K562 (cell line): ENCODE results near the gene RNF41. TPM values are rescaled to one million over a fixed set of nuclear protein-coding genes. Genes with fewer than 3 reads are reported as not detected.

Source experiments
- BCLAF1 ChIP-seq, 2 experiments: fragments of 450-650 bp in 1 of 2; IDR thresholded peaks; 2 replicates each; pipeline ENCODE4 v1.6.1; 2011 to 2017; ENCODE audit warnings: low read depth in 2 of 2, antibody characterized with exemption in 1 of 2, borderline replicate concordance in 1 of 2, low read length in 1 of 2, mild to moderate bottlenecking in 1 of 2, mixed read lengths in 1 of 2; ENCODE audit not compliant: control insufficient read depth in 1 of 2
- E2F5 ChIP-seq: sonication (generic); formaldehyde crosslinking; IDR thresholded peaks from 2 replicates; pipeline ENCODE4 v1.8.0; 2022; ENCODE audit warnings: mild to moderate bottlenecking, missing genetic modification reagents
- EP300 ChIP-seq: IDR thresholded peaks from 2 replicates; pipeline ENCODE4 v1.6.1; 2012; ENCODE audit warnings: low read length, improper control_type of control experiment
- GATAD2B ChIP-seq: fragments of 450-650 bp; IDR thresholded peaks from 2 replicates; pipeline ENCODE4 v1.6.1; 2017; ENCODE audit warnings: mild to moderate bottlenecking, borderline replicate concordance
- IFI16 ChIP-seq: fragments of 250-450 bp; sonication (Bioruptor Pico); IDR thresholded peaks from 2 replicates; pipeline ENCODE4 v2.1.2; 2022; ENCODE audit warnings: mild to moderate bottlenecking, inconsistent platforms
- RAD51 ChIP-seq: fragments of 450-650 bp; IDR thresholded peaks from 2 replicates; pipeline ENCODE4 v1.7.1; 2016; ENCODE audit warnings: low read depth, mild to moderate bottlenecking, borderline replicate concordance
- TAF15 ChIP-seq: fragments of 200-400 bp; formaldehyde crosslinking; IDR thresholded peaks from 2 replicates; pipeline ENCODE4 v1.6.1; 2017; ENCODE audit warnings: mild to moderate bottlenecking, low read depth, low read length, moderate library complexity
- ZKSCAN1 ChIP-seq: fragments of 150-350 bp; IDR thresholded peaks from 2 replicates; pipeline ENCODE4 v1.6.1; 2016; ENCODE audit warnings: low read depth, low read length
- ZNF444 ChIP-seq: fragments of 250-450 bp; sonication (Bioruptor Pico); IDR thresholded peaks from 2 replicates; pipeline ENCODE4 v1.4.0; 2020; ENCODE audit warnings: mild to moderate bottlenecking, moderate library complexity
- polyA plus RNA-seq, 8 experiments: library from polyadenylated mRNA; depleted of rRNA in 4 of 8; stranded (reverse) in 5 of 8; unstranded in 3 of 8; fragments of >200 nt; fragmentation: Nextera tagmentation in 2 of 8; fragmentation: Illumina TruSeq in 1 of 8; extraction: Ambion mirVana in 2 of 8; extraction: Trizol in 1 of 8; gene quantifications; 2 replicates each; pipeline versions ENCODE4 v1.2.1 to v1.2.3, GENCODE V29; 2011 to 2014; ENCODE audit warnings: inconsistent platforms in 1 of 8, missing spikeins in 1 of 8
- total RNA-seq, 7 experiments: library from RNA; depleted of rRNA in 6 of 7; stranded (reverse); fragments of >200 nt in 6 of 7; fragmentation: Illumina TruSeq in 2 of 7; extraction: Trizol in 2 of 7; gene quantifications; 2 replicates each; pipeline versions ENCODE4 v1.2.1 to v1.2.3, GENCODE V29; 2011 to 2021; ENCODE audit warnings: low replicate concordance in 1 of 7
- TF ChIP-seq, protein P1 (sequence below): fragments of 200-600 bp; sonication (generic); IDR thresholded peaks from one replicate; pipeline ENCODE4 v1.6.1; 2012; ENCODE audit warnings: mild to moderate bottlenecking, low read depth, low read length, inconsistent platforms

RNF41 gene
- total and polyA plus RNA-seq, 9 of the 15 experiments (the other 6 are each of a cell fraction or from before 2014, with no cell fraction given) = 28.2 to 46.8 (median 33.8) TPM

GRCh38 chr12:56158029-56158925, 63.4 kb downstream of the RNF41 start, which contains the start of gene MYL6 (continued):
- no peak for TF ChIP-seq BCLAF1 (IDR thresholded peaks at IDR 0.05; ENCODE audit: borderline replicate concordance in 1 of 2, control insufficient read depth in 1 of 2, low read depth in 2 of 2, low read length in 1 of 2)
- no peak; the same call in 1 of the 2 replicates for TF ChIP-seq GATAD2B
- TF ChIP-seq E2F5 = no peak
- no peak; the same call in 1 of the 2 replicates for TF ChIP-seq EP300
- TF ChIP-seq ZNF444 (CRISPR knock-in tag) = no peak
- no peak for TF ChIP-seq ZKSCAN1
- TF ChIP-seq TAF15 = no peak
- TF ChIP-seq IFI16 (CRISPR knock-in tag) = no peak
- no peak for TF ChIP-seq RAD51
- TF ChIP-seq, protein P1, sequence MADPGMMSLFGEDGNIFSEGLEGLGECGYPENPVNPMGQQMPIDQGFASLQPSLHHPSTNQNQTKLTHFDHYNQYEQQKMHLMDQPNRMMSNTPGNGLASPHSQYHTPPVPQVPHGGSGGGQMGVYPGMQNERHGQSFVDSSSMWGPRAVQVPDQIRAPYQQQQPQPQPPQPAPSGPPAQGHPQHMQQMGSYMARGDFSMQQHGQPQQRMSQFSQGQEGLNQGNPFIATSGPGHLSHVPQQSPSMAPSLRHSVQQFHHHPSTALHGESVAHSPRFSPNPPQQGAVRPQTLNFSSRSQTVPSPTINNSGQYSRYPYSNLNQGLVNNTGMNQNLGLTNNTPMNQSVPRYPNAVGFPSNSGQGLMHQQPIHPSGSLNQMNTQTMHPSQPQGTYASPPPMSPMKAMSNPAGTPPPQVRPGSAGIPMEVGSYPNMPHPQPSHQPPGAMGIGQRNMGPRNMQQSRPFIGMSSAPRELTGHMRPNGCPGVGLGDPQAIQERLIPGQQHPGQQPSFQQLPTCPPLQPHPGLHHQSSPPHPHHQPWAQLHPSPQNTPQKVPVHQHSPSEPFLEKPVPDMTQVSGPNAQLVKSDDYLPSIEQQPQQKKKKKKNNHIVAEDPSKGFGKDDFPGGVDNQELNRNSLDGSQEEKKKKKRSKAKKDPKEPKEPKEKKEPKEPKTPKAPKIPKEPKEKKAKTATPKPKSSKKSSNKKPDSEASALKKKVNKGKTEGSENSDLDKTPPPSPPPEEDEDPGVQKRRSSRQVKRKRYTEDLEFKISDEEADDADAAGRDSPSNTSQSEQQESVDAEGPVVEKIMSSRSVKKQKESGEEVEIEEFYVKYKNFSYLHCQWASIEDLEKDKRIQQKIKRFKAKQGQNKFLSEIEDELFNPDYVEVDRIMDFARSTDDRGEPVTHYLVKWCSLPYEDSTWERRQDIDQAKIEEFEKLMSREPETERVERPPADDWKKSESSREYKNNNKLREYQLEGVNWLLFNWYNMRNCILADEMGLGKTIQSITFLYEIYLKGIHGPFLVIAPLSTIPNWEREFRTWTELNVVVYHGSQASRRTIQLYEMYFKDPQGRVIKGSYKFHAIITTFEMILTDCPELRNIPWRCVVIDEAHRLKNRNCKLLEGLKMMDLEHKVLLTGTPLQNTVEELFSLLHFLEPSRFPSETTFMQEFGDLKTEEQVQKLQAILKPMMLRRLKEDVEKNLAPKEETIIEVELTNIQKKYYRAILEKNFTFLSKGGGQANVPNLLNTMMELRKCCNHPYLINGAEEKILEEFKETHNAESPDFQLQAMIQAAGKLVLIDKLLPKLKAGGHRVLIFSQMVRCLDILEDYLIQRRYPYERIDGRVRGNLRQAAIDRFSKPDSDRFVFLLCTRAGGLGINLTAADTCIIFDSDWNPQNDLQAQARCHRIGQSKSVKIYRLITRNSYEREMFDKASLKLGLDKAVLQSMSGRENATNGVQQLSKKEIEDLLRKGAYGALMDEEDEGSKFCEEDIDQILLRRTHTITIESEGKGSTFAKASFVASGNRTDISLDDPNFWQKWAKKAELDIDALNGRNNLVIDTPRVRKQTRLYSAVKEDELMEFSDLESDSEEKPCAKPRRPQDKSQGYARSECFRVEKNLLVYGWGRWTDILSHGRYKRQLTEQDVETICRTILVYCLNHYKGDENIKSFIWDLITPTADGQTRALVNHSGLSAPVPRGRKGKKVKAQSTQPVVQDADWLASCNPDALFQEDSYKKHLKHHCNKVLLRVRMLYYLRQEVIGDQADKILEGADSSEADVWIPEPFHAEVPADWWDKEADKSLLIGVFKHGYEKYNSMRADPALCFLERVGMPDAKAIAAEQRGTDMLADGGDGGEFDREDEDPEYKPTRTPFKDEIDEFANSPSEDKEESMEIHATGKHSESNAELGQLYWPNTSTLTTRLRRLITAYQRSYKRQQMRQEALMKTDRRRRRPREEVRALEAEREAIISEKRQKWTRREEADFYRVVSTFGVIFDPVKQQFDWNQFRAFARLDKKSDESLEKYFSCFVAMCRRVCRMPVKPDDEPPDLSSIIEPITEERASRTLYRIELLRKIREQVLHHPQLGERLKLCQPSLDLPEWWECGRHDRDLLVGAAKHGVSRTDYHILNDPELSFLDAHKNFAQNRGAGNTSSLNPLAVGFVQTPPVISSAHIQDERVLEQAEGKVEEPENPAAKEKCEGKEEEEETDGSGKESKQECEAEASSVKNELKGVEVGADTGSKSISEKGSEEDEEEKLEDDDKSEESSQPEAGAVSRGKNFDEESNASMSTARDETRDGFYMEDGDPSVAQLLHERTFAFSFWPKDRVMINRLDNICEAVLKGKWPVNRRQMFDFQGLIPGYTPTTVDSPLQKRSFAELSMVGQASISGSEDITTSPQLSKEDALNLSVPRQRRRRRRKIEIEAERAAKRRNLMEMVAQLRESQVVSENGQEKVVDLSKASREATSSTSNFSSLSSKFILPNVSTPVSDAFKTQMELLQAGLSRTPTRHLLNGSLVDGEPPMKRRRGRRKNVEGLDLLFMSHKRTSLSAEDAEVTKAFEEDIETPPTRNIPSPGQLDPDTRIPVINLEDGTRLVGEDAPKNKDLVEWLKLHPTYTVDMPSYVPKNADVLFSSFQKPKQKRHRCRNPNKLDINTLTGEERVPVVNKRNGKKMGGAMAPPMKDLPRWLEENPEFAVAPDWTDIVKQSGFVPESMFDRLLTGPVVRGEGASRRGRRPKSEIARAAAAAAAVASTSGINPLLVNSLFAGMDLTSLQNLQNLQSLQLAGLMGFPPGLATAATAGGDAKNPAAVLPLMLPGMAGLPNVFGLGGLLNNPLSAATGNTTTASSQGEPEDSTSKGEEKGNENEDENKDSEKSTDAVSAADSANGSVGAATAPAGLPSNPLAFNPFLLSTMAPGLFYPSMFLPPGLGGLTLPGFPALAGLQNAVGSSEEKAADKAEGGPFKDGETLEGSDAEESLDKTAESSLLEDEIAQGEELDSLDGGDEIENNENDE = no peak
